Bronchial epithelial cell (primary cell): ENCODE measurements around the gene RTP4. TPM values are rescaled to one million over a fixed set of nuclear protein-coding genes. Genes with fewer than 3 reads are reported as not detected.

Experiments used
- total RNA-seq: library from RNA; depleted of rRNA; stranded (reverse); fragments of >200 nt; gene quantifications from 2 replicates; pipeline ENCODE4 v1.2.1, GENCODE V29; 2014

The RTP4 gene
- total RNA-seq, 1 donor from 2014 or later: under 0.01 TPM

Other genes starting within 250 kb of the RTP4 start
- 23.4 and 52.1 TPM in 2 replicates for gene RPL39L, start 228.9 kb upstream of the RTP4 start, total RNA-seq
- not detected in 2 replicates for gene RTP1, start 170.9 kb upstream of the RTP4 start, total RNA-seq
- gene MASP1, start 76.6 kb upstream of the RTP4 start, total RNA-seq: 0.13 and 3.9 TPM in 2 replicates